Activated naive CD4-positive, alpha-beta T cell treated with anti-CD3 and anti-CD28 coated beads for 36 hours (primary cell): ENCODE data around the gene WASF1. TPM values are rescaled to one million over a fixed set of nuclear protein-coding genes. Genes with fewer than 3 reads are reported as not detected.

Experiments used
- CTCF ChIA-PET: fragments of 350-600 bp; sonication (Branson Sonifier 250); formaldehyde crosslinking; loops from one replicate; lab custom pipeline; 2021; ENCODE audit warnings: antibody characterized with exemption; lab: Charles Lee
- DNase-seq: peaks from one replicate; pipeline ENCODE4 v3.0.0-alpha.2; 2020
- H3K27ac Mint-ChIP-seq: one replicate; pipeline ENCODE4 v1.8.0; 2021; ENCODE audit warnings: mild to moderate bottlenecking, mixed read lengths
- H3K27me3 Mint-ChIP-seq: one replicate; pipeline ENCODE4 v1.8.0; 2021; ENCODE audit warnings: low read depth, mixed read lengths
- H3K36me3 Mint-ChIP-seq: one replicate; pipeline ENCODE4 v1.8.0; 2021; ENCODE audit warnings: low read depth, mixed read lengths
- H3K4me1 Mint-ChIP-seq: one replicate; pipeline ENCODE4 v1.8.0; 2021; ENCODE audit warnings: low read depth, mixed read lengths
- H3K4me3 Mint-ChIP-seq: one replicate; pipeline ENCODE4 v1.8.0; 2021; ENCODE audit warnings: mild to moderate bottlenecking, moderate library complexity, mixed read lengths
- H3K9me3 Mint-ChIP-seq: one replicate; pipeline ENCODE4 v1.8.0; 2021; ENCODE audit warnings: mixed read lengths
- intact Hi-C: fragments of 100-400 bp; cut with micrococcal nuclease; formaldehyde crosslinking; loops from one replicate; pipeline ENCODE4 v1.15.1; 2023
- total RNA-seq, 2 experiments: library from RNA; stranded (reverse); gene quantifications; one replicate each; pipeline ENCODE4 v1.2.3, GENCODE V29; 2021

Gene WASF1
- total RNA-seq, 2 experiments from 2014 or later = 1.3 to 1.5 TPM

- DNase-seq = no peak
- H3K9me3 Mint-ChIP-seq = no peaks in the 10 kb centered on the region
- H3K36me3 Mint-ChIP-seq = no peaks in the 10 kb centered on the region
- CTCF ChIA-PET = interaction anchor here (0.6 to 1.6 kb wide), 3 partner anchors 29 to 43 kb away, joined by 3 read pairs; no protein-coding TSS in a partner anchor
- H3K4me3 Mint-ChIP-seq = no peak overlapping the region
- H3K27me3 Mint-ChIP-seq = peaks cover 11% of the 10 kb centered on the region
- intact Hi-C loops = no loop called here
- H3K27ac Mint-ChIP-seq = no peak overlapping the region
- no peaks in the 10 kb centered on the region for H3K4me1 Mint-ChIP-seq
Observed at GRCh38 chr6:110068592-110068967, 110.9 kb downstream of the WASF1 start.

- H3K27ac Mint-ChIP-seq = no peak overlapping the region
- H3K4me3 Mint-ChIP-seq = no peak overlapping the region
- peaks cover 11% of the 10 kb centered on the region for H3K27me3 Mint-ChIP-seq
- DNase-seq = no peak
- H3K4me1 Mint-ChIP-seq = no peaks in the 10 kb centered on the region
- CTCF ChIA-PET = interaction anchor here (0.6 to 1.6 kb wide), 2 partner anchors 35 to 44 kb away, joined by 3 read pairs; no protein-coding TSS in a partner anchor
- H3K9me3 Mint-ChIP-seq = no peaks in the 10 kb centered on the region
- intact Hi-C loops = no loop called here
- H3K36me3 Mint-ChIP-seq = no peaks in the 10 kb centered on the region
Observed at GRCh38 chr6:110067837-110068591, 111.5 kb downstream of the WASF1 start.

DNA sequence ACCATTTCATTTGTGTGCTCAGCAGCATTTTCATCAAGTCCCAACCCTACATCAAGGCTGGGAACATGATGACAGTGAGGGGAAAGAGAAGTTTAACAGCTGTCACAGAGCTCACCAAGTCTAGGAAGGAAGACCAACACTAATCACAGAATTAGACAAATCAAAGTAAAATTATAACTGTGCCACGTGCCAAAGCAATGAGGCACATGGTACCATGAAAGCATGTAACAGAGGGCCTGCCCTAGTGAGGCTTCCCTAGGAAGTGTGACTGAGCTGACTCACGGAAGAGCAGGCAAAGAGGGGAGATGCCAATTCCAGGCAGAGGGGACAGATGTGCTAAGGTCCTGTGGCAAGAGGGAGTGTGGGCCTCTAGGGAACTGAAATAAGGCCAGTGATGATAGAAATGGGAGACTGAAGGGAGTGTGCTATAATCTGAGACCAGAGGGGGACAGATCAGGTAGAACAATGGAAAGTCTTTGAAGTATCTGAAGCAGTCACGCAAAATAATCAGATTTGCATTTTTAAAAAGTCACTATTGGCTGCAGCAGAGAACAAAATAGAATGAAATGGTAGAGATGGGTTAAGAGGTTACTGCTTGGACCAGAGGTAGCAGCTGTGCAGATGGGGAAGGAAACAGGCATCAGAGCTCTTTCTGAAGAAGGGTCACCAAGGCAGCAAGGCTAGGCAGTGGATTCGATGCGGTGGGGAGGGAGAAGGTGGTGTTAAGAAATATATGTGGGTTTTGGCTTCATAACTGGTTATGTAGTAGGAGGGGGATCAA lies 114.5 kb downstream of the WASF1 start:
- H3K9me3 Mint-ChIP-seq = no peaks in the 10 kb centered on the region
- no peak overlapping the region for H3K4me3 Mint-ChIP-seq
- no peaks in the 10 kb centered on the region for H3K4me1 Mint-ChIP-seq
- DNase-seq = no peak
- H3K36me3 Mint-ChIP-seq = no peaks in the 10 kb centered on the region
- no peak overlapping the region for H3K27ac Mint-ChIP-seq
- intact Hi-C loops = no loop called here
- H3K27me3 Mint-ChIP-seq = peaks cover 17% of the 10 kb centered on the region
- CTCF ChIA-PET = interaction anchor here (1.8 kb wide), 1 partner anchor 12 kb away, joined by 4 read pairs; no protein-coding TSS in a partner anchor

GRCh38 chr6:110063594-110064263 lies 115.7 kb downstream of the WASF1 start:
- peaks cover 20% of the 10 kb centered on the region for H3K27me3 Mint-ChIP-seq
- intact Hi-C loops = no loop called here
- CTCF ChIA-PET = interaction anchor here (1.8 kb wide), 1 partner anchor 10 kb away, joined by 4 read pairs; no protein-coding TSS in a partner anchor
- H3K27ac Mint-ChIP-seq = no peak overlapping the region
- no peaks in the 10 kb centered on the region for H3K36me3 Mint-ChIP-seq
- no peaks in the 10 kb centered on the region for H3K9me3 Mint-ChIP-seq
- H3K4me3 Mint-ChIP-seq = no peak overlapping the region
- H3K4me1 Mint-ChIP-seq = no peaks in the 10 kb centered on the region
- no peak for DNase-seq

DNA sequence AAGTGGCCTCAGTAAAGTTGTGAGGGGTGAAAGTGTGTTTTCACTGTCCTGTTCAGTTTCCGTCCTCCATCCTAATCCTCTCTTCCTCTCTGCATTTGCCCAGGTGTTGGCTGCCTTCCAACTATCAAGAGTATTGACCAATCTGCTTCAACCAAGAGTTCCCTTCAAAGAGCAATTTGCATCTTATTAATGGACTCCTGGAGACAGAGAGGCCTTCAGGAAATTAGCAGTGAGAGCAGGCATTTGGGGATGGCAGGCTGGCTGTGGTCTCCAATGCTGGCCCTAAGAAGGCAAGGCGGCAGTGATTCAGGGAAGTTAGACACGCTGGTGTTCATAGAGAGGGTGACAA lies 124.1 kb downstream of the WASF1 start:
- CTCF ChIA-PET = no interaction called here
- intact Hi-C loops = no loop called here
- Mint-ChIP-seq H3K27ac (no peak overlapping the region), H3K4me3 (no peak overlapping the region), H3K27me3 (peaks cover 6% of the 10 kb centered on the region), H3K4me1 (no peaks in the 10 kb centered on the region), H3K36me3 (no peaks in the 10 kb centered on the region), H3K9me3 (no peaks in the 10 kb centered on the region)
- no peak for DNase-seq

- Mint-ChIP-seq H3K9me3 (no peaks in the 10 kb centered on the region), H3K4me3 (no peak overlapping the region), H3K36me3 (no peaks in the 10 kb centered on the region), H3K4me1 (no peaks in the 10 kb centered on the region), H3K27me3 (peaks cover 8% of the 10 kb centered on the region), H3K27ac (no peak overlapping the region)
- no peak for DNase-seq
- CTCF ChIA-PET = interaction anchor here (0.9 to 3.4 kb wide), 2 partner anchors 15 to 292 kb away, joined by 4 to 28 read pairs; no protein-coding TSS in a partner anchor
- intact Hi-C loops = no loop called here
Observed at GRCh38 chr6:110054664-110055386, 124.6 kb downstream of the WASF1 start.

- Mint-ChIP-seq H3K27ac (no peak overlapping the region), H3K36me3 (no peaks in the 10 kb centered on the region), H3K4me1 (no peaks in the 10 kb centered on the region), H3K9me3 (no peaks in the 10 kb centered on the region), H3K27me3 (peaks cover 5% of the 10 kb centered on the region), H3K4me3 (no peak overlapping the region)
- CTCF ChIA-PET = interaction anchor here (0.8 to 3.4 kb wide), 5 partner anchors 9 to 293 kb away, joined by 3 to 28 read pairs (median 4); no protein-coding TSS in a partner anchor
- intact Hi-C loops = loop anchor here (1.0 kb wide), 2 partner anchors 338 to 348 kb away; no protein-coding TSS in a partner anchor
- DNase-seq = peak; percentile 27
Observed at GRCh38 chr6:110053395-110054240, 125.9 kb downstream of the WASF1 start.

DNA sequence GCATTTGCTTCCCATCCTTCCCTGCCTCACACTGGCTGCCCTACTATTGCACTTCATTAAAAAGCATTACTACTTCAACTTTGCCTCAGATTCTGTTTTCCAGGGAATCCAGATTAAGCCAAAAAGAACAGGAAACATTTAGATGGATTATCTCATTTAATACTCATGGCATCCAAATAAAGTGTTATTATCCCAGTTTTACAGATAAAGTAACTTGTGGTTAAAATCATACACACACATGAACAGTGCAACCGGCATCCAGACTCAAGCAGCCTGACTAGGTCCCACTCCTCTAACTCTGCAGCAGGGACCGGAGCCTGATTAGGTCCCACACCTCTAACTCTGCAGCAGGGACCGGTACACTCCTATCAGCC lies 129.0 kb downstream of the WASF1 start:
- CTCF ChIA-PET = interaction anchor here (3.9 kb wide), 1 partner anchor 11 kb away, joined by 36 read pairs; no protein-coding TSS in a partner anchor
- H3K9me3 Mint-ChIP-seq = no peaks in the 10 kb centered on the region
- intact Hi-C loops = no loop called here
- DNase-seq = no peak
- H3K36me3 Mint-ChIP-seq = no peaks in the 10 kb centered on the region
- no peak overlapping the region for H3K27ac Mint-ChIP-seq
- no peaks in the 10 kb centered on the region for H3K4me1 Mint-ChIP-seq
- H3K4me3 Mint-ChIP-seq = no peak overlapping the region
- H3K27me3 Mint-ChIP-seq = peaks cover 5% of the 10 kb centered on the region

Other genes starting within 250 kb of the WASF1 start
- not detected for gene GPR6, start 201.4 kb downstream of the WASF1 start, total RNA-seq
- gene CDC40, start 757 bp upstream of the WASF1 start, total RNA-seq = 10 to 100 TPM; 27.0 to 28.5 TPM
- gene METTL24, start 178.7 kb upstream of the WASF1 start, total RNA-seq = not detected
- gene DDO, start 235.9 kb upstream of the WASF1 start, total RNA-seq = not detected